Stimulated activated CD8-positive, alpha-beta memory T cell treated with anti-CD3 and anti-CD28 coated beads, Interleukin-15, amount 100 ng/mL, for 48 hours (primary cell): Measurements from ENCODE around the gene CRYGN.

Experiments used
- DNase-seq, 2 donors: peaks; one replicate each; pipeline ENCODE4 v3.0.0-alpha.2; 2020; ENCODE audit warnings: low read depth in 2 of 2

The CRYGN gene

DNA sequence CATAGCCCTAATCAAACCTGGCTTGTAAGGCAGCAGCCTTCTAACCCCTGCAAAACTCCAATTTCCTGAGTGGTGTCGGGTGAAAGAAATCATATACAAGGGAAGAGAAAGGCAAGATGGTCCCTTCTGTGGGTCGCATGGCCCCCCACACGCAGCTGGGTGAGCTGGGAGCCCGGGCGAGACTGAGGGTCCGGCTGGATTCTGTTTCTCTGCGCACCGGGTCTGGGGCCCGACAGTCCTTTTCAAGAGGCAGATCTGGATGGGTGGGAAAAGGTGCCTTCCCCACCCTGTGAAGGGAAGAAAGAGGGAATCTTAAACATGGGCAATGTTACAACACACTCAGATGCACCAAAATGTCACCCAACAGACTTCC, 48.6 kb downstream of the CRYGN start:
- DNase-seq = no peak

DNA sequence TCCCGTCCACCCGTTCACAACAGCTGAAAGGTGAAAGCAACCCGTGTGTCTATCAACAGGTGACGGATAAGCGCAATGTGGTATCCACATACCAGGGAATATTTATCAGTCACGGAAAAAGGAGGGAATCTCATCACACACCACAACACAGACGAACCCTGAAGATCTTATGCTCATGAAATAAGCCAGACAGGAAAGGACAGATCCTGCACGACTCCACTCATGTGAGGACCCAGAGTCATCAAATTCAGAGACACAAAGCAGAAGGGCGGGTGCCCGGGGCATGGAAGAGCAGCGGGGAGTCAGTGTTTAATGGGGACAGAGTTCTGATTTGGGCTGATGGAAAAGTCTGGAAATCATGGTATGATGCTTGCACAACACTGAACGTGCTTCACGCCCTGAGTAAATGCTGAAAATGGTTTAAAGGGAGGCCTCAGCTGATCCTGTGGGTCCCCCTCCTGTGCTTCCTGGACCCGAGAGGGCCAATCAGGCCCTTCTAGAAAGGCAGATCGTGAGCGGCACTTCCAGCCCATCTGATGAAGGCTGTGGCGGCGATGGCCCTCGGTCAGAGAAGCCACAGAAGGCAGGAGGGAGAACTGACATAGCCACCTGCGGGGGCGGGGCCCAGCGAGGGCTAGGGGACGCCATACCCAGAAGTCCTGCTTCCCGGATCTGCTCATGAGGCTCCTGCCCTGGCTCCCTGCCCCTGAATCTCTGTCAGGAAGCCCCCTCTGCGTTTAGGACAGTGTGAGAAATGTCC, 49.2 kb downstream of the CRYGN start:
- no peak for DNase-seq

DNA sequence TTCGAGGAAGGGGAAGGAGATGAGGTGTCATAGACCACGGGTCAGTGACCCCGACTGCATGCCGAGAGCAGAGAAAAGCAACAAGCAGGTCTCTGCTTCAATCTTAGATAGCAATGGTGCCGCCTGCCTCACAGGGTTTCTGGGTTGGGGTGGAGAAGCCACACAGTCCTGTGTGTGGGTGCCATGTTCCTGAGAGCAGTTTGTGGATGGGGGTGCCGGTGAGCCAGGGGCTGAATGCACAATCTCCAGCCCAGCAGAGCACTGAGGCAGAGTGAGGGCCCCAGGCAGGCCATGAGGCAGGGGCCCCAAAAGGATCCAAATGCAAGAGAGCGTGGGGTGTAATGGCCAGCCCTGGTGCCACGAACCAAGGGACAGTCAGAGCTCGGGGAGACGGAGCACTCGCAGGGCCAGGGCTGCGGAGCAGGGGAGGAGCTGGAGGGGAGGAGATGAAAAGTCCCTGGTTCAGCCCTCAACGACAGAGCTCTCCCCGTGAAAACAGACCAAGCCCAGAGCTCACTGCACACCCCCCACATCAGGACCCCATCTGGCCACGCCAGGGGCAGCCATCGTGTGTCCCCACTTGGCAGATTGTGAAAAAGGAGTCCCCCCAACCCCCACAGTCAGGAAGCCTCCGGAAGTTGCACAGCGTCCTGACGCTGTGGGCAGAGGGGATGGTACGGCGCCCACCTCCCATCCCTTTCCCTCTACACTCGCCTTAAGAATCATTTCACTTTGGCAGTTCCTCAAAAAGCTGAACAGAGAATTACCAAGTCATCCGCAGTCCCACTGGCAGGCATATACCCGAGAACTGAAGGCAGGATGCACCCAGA, 50.0 kb downstream of the CRYGN start:
- DNase-seq = no peak

DNA sequence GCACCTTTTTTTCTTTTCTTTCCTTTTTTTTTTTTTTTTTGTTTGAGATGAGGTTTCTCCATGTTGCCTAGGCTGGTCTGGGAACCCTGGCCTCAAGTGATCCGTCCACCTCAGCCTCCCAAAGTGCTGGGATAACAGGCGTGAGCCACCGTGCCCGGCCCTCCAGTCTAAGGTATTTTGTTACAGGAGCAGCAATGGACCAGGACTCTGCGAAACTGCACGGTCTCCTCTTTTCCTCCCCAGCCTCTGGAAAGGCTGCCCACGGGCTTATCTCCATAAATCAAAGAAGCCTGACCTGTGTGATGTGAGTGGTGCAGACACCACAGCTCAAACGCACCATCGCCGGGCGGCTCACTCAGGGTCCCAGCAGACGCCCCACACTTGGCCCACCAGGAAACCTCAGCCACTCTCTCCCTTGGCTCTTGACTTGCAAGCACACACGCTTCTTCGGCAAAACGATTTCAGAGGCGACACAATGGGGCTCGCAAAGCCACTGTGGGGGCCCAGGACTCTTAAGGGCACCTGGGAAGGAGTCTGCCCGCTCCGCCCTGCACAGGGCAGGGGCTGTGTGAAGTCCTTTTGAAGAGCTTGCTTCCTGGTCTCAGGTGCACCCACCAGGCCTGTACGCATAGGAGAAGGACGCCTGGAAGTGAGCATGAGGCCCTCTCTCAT, 50.7 kb downstream of the CRYGN start:
- DNase-seq = no peak

DNA sequence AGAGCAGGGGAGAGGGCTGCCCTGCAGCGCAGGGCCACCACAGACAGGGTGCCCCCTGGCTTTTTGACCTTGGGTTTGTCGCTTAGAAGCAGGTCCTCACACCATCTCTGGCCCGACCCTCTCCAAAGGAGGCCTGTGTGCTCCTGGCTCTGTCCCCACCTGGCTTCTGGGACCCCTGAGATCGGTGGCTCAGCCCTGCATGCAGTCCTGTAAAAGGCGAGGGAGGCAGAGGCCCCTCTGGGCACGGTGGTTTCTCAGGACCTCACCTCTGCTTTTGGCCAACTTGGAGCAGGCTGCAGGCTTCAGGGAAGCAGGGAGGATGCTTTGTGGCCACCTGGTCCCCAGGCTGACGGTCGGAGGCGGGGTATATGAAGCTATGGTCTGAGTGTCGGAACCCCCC, 51.5 kb downstream of the CRYGN start:
- no peak for DNase-seq

DNA sequence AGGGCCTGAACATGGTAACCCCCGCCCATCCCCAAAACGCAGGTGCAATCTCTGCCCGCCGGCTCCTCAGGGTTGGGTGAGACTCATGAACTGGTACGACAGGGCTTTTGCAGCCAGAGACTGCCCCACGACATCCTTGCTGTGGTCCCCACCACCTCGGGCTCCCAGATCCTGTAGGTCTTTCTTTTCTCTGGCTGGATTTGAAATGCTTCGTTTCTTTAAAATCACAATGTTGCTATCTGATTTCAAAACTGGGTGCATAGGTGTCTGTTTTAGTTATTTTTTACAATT, 52.0 kb downstream of the CRYGN start:
- no peak for DNase-seq

DNA sequence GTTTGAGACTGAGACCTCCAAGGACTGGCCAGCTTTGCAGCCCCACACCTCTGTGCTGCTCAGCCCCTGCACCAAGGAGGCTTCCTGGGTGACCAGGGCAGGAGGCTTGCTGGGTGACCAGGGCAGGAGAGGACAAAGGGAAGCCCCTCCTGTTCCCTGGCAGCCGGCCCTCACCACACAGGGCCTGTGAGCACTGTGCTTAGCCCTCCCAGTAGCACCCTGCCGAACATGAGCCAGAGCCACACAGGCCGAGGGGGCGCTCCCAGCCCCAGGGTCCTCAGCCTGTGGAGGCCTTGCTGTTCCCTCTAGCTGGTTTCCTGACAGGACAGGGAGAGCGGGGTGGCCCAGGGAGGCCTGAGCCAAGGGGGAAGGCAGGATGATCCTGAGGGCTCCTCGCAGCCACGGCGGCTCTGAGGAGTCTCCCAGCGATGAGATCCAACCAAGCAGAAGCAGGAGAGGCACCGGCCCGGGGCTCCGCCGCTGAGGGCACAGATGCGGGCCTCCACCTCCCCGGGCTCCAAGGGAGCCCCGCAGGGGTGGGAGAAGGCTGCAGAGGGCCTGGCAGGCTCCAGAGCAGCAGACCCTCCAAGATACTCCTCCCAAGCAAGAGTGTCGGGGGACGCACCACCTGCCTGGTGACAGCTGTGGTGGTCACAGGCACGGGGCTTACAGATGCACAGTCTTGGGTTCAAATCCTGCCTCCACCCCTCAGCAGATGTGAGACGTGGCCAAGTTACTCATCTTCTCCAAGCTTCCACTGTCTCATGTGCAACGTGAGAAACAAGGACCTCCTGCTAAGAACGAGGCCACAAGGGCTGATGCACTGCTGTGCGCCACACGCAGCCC, 52.6 kb downstream of the CRYGN start:
- no peak for DNase-seq

DNA sequence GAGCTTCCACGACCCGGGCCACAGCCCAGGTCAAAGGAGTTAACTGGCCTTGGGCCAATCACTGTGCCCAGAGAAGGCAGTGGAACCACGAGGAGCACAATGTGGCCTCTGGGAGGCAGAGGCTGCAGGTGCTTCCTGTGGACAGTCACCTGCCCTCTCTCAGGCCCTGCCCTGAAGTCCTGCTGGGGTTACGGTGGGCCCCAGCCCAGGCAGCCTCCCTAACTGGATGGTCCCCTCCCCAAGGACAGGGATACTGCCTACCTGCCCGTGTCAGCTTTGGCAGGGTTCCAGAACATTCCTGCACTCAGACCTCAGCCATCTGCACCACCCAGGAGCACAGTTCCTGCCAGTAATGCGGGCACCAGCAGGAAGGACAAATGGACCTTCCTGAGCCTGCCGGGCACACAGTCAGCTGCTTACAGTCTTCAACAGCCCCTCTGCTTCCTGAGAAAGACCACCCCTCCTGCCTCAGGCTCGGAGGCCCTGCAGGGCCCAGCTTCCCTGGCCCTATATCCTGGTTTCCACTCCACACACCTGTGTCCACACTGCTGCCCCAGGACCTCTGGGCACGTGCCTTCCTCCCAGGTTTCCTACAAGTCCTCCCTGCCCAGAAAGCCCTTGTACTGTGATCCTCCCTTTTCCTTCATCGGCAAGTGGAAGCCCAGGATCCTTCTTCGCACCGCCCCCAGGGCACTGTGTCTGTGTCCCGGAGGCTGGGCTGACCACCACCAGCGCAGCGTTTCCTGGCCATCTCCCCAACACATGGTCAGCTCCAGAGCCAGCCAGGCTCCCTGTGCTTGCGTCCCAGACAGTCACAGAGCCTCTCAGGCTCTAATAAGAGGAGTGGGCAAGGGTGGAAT, 53.4 kb downstream of the CRYGN start:
- DNase-seq = no peak

DNA sequence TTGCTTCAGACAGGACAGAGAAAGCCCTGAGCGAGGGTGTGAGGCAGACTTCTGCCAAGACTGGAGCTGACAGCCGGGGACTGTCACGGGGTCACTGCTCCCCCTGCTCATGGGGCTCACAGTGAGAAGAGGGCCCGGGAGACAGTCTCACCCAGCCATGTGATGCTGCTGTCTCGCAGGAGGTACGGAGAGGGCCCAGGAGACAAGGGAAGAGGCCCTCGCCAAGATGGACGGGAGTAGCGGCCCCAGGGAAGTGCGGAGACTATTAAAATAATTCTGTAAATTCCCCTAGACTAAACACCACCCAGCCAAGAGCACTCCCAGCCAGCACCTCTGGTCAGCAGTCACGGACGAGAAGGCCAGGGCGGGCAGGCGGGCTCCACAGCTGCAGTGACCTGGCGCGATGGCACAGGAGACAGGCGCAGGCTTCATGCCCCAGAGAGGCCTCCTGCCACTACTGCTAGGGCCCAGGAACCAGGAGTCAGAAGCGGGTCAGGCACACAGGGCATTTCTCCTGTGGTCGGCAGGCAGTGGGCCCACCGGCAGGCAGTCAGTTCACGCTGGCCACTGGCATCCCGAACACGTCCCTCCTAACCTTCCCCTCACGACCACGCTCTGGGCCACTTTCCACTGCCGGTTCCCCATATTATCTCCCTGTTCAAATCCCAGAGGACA, 54.2 kb downstream of the CRYGN start:
- DNase-seq = no peak

DNA sequence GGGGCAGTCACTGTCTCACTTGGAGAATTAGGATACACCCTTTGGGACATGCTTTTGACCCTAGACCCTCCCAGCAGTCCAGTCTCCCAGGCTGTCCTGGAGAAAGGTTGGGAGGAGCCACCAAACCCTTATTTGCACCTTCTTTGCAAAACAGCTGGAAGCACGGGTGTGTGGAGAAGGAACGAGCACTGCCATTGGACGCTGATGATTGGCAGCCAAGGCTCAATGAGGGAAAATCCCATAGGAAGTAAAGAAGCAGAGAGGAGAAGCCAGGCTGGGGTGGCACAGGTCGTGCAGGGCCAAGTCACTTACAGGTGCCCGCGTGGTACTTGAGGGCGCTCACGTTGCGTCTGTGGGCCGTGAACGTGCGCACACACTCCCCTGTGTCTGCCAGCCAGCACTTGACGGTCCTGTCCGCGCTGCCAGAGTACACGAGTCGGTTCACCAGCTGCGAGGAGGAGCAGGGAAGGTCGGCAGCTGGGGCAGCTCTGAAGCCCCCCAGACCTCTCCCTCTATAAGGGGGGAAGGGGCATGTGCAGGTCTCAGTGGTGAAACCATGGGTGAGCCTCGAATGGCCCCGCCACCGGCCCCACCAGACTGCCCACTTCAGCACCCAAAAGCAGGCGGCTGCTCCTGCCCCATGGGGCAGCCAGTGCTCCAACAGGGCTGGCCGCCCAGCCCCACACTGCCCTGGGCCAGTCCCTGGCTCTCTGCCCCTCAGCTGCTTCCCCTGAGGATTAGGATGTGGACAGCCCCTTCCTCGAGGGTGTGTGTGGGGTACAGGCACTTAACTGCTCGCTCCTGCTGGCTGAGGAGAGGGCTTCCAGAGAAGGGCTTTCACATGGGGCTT, 54.9 kb downstream of the CRYGN start:
- no peak for DNase-seq

DNA sequence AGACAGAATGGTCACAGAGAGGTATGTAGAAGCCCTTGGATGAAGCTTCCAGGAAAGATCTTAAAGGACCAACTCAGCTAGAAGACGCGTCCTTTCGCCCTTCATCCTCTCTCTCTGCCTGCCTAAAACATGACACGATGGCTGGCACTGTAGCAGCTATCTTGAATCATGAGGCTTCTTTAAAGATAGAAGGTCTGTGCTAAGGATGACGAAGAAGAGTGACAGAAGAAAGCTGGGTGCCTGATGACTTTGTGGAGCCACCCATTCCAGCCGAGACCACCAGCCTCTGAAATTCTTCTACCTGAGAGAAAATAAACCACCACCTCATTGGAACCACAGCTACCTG, 55.6 kb downstream of the CRYGN start:
- DNase-seq = no peak

DNA sequence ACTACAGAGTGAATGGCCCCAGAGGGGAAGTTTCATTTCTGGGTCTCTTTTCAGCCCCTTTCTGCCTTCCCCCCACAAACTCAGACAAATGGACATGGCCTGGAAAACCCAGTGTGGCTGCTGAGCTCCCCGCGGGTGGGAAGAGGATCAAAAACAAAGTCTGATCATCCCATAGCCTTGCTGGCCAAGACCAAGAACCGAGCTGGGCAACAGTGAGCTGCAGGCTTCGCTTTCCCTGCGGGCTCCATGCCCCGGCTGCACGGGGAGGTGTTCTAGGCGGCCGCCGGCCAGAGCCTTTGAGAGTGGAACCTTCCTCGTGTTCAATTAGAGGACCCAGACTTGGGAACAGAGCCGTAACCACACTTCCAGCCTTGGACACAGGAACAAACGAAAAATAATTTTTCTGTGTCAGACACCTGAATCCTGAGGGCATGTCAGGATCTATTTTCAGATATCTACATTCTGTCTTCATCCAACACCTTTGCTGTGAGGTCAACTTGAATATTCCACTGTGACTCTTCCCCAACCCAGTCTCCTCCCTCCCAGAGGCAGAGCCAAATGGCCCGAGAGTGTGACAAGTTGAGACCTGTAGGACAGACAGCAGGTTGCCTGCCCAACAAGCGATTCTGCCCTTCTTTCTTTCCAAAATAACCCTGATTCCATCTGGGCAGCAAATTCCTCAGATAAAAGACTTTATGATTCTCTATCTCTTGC, 56.1 kb downstream of the CRYGN start:
- DNase-seq = no peak

DNA sequence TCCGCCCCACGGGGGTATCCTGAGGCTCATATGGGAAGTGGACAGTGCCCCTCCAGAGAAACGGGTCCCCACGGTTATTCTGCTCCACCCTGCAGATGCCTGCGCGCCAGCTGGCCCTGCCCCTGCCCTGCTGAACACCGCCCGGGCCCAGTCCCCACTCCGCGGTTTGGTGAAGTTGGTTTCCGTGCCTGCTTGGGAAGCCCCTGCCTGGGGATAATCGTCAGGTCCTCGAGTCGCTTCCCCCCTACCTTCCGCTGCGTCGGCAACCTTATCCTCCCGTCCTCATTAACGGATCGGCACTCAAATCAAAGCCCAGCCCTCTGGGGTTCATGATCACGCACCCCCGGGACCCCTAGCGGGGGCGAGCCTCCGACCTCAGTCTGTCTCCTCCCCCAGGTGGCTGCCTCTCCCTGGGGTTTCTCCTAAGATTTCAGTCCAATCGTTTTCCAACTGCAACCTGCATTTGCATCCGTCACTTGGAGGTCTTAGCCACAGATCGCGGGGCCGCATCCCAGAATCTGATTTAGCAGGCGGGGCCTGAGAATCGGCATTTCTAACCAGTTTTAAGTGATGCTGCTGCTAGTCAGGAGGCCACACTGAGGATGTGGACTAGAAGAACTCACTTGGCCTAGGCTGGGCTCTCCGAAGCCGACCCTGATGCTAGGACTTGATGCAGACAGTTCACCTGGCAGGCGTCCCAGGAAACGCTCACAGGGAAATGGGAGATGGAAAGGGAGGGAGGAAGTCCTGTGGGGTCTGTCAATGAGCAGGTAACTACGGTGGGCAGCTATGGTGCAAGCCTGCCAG, 57.7 kb downstream of the CRYGN start:
- no peak for DNase-seq

DNA sequence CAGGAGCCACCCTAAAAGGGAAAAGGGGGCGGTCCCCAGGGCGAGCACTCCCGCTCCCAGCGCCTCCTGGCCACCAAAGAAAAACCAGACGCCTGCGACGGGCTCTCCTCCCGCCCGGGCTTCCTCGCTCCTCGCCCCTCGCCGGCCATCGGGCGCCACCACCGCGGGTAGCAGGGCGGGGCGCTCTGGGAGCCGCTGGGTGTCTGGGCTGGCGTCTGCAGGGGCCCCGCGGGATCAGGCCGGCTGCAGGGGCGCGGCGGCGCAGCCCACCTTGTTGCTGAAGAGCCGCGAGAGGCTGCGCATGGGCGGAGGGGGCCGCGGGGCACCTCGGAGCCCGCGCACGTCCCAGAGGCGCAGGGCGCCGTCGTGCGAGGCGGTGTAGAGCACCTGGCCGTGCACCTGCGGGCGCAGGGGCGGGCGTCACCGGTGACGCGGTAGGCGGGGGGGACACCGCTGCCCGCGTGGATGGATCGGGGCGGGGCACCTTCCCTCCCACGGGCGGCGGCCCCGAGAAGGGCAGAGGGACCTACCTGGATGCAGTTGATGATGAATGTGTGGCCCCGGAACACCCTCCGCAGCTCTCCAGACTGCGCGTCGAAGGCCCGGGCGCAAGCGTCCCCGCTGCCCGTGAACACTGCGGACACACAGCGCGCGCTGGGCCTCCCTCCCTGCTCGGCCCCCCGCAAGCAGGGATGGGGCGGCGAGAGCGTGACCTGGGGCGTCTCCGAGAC, 58.4 kb downstream of the CRYGN start:
- peak in 1 of 2 donors; percentile 2 for DNase-seq

DNA sequence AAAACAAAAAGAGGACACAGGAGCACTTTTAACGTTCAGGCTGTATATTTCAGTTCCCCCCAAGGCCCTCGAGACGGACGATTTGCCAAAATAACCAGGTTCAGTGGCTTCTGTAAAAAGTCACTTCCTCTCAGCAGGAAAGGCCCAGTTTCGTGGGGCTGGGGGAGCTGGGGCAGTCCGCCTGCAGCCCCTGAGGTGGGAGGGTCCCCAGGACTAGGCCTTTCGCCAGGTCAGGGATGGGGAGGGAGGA, 58.9 kb downstream of the CRYGN start:
- DNase-seq = no peak

DNA sequence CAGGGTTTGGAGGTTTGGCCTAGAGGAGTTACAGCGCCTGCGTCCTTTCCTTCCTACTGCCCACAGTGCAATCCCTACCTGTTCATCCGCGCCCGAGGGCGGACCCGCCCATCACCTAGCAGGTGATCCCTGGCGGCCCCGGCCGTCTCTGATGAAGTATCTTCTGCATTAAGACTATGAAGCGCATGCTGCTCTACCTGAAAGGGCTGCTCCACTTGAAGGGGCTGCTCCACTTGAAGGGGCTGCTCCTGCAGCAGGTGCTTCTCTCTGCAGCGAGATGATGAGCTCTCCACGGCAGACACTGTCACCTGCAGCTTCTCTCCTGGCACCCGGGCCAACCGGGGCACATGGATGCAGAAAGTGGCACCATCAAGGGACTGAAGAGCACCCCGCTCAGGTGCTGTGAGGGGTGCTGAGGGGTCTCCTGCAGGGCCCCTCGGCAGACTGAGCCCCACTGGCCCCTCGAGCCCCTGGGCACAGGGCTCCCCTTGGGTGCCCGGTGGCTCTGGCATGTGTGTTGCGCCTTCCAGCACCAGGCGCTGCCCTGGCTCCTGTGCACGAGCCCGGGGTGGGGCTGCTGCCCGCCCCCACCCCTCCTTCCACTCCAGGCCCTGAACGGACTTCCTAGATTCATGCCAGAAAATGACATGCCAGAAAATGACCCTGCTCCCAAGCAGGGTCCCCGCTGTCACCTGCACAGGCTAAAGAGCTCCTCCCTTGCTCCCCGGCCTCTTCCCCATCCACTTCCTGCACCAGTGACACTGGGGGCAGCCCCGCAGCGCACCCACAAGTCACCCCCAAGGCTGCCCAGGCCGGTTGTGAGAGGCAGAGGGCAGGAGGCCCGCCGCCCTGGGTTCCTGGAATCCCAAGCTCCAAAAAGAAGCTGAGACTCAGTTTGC, 59.5 kb downstream of the CRYGN start:
- no peak for DNase-seq
